GM12878 (cell line): Measurements from ENCODE around the gene TOX2. TPM values are rescaled to one million over a fixed set of nuclear protein-coding genes. Genes with fewer than 3 reads are reported as not detected.

Experiments used
- ATAC-seq: fragments of 200-7000 bp; cut with Tn5 transposase; 3 replicates; pipeline ENCODE4 v1.9.1; 2020; ENCODE audit warnings: mild to moderate bottlenecking, moderate library complexity
- BruUV-seq: library from RNA; stranded (reverse); fragments of 400-500 nt; replicated peaks from 2 replicates; lab custom pipeline; 2021; lab: Mats Ljungman, UMichigan
- CTCF ChIA-PET: fragments of 300-600 bp; sonication (Branson Sonifier 250); formaldehyde crosslinking; extraction: SDS; loops from one replicate; lab custom pipeline; 2021; ENCODE audit warnings: inconsistent platforms; lab: Yijun Ruan, JAX
- POLR2A ChIA-PET: fragments of 350-600 bp; formaldehyde crosslinking; extraction: SDS; loops from one replicate; lab custom pipeline; 2021; ENCODE audit warnings: inconsistent platforms; lab: Charles Lee
- RAD21 ChIA-PET: fragments of 300-600 bp; sonication (Branson Sonifier 250); formaldehyde crosslinking; loops from one replicate; lab custom pipeline; 2023; ENCODE audit warnings: antibody characterized with exemption; ENCODE audit not compliant: unreplicated experiment; lab: Charles Lee
- SMC1A ChIA-PET: fragments of 300-600 bp; sonication (Branson Sonifier 250); formaldehyde crosslinking; loops from one replicate; lab custom pipeline; 2023; ENCODE audit not compliant: unreplicated experiment, uncharacterized antibody; lab: Charles Lee
- DNase-seq: peaks from one replicate; pipeline ENCODE4 v3.0.0-alpha.2; 2011; ENCODE audit warnings: low read depth, low spot score
- FAIRE-seq: peaks from 3 replicates; lab custom pipeline; 2011; peaks lifted over from hg19 to GRCh38; lab: Jason Lieb, UNC
- H2AFZ ChIP-seq: 2 replicates; pipeline ENCODE4 v1.6.0; 2011; ENCODE audit warnings: low read depth, low read length, control low read depth; ENCODE audit not compliant: control insufficient read depth
- H3K27ac ChIP-seq: 2 replicates; pipeline ENCODE4 v1.5.1; 2011; ENCODE audit warnings: control low read depth; ENCODE audit not compliant: control insufficient read depth, insufficient read depth
- H3K27me3 ChIP-seq, 2 experiments: replicated peaks in 1 of 2; 2 replicates each; pipeline versions ENCODE4 v1.6.0 to v1.6.1; 2011; ENCODE audit warnings: low read length in 1 of 2; ENCODE audit not compliant: control insufficient read depth in 2 of 2, insufficient read depth in 2 of 2
- H3K36me3 ChIP-seq, 2 experiments: 2 replicates each; pipeline ENCODE4 v1.5.1; 2011; ENCODE audit warnings: low read length in 1 of 2; ENCODE audit not compliant: control insufficient read depth in 2 of 2, insufficient read depth in 2 of 2
- H3K4me1 ChIP-seq: 2 replicates; pipeline ENCODE4 v1.6.1; 2011; ENCODE audit warnings: mild to moderate bottlenecking, low read length, moderate library complexity, mixed read lengths; ENCODE audit not compliant: control insufficient read depth, insufficient read depth
- H3K4me2 ChIP-seq: 2 replicates; pipeline ENCODE4 v1.6.0; 2011; ENCODE audit warnings: control low read depth; ENCODE audit not compliant: control insufficient read depth, insufficient read depth
- H3K4me3 ChIP-seq: fragments of 200-600 bp; sonication (generic); 2 replicates; pipeline ENCODE4 v1.5.1; 2016
- H3K79me2 ChIP-seq: 2 replicates; pipeline ENCODE4 v1.6.0; 2011; ENCODE audit warnings: low read length; ENCODE audit not compliant: control insufficient read depth, insufficient read depth
- H3K9ac ChIP-seq: 2 replicates; pipeline ENCODE4 v1.8.0; 2011; ENCODE audit warnings: low read length, control low read depth, mixed read lengths; ENCODE audit not compliant: control insufficient read depth, insufficient read depth
- H3K9me3 ChIP-seq: replicated peaks from 3 replicates; pipeline ENCODE4 v1.5.1; 2011; ENCODE audit warnings: mild to moderate bottlenecking, low read length; ENCODE audit not compliant: control insufficient read depth, insufficient read depth
- H4K20me1 ChIP-seq: 2 replicates; pipeline ENCODE4 v1.6.0; 2011; ENCODE audit not compliant: control insufficient read depth, insufficient read depth
- E4F1 ChIP-seq: fragments of 450-650 bp; IDR thresholded peaks from 2 replicates; pipeline ENCODE4 v1.6.1; 2018; ENCODE audit warnings: borderline replicate concordance, mild to moderate bottlenecking; ENCODE audit not compliant: partially characterized antibody
- EED ChIP-seq: sonication (generic); IDR thresholded peaks from 2 replicates; pipeline ENCODE4 v1.6.1; 2016; ENCODE audit warnings: antibody characterized with exemption, low read depth
- IKZF1 ChIP-seq: fragments of 450-650 bp; conservative IDR thresholded peaks from 2 replicates; pipeline ENCODE4 v1.6.1; 2017; ENCODE audit warnings: antibody characterized with exemption, mild to moderate bottlenecking
- JUNB ChIP-seq: IDR thresholded peaks from 2 replicates; pipeline ENCODE4 v1.6.1; 2016; ENCODE audit warnings: antibody characterized with exemption, mild to moderate bottlenecking
- KAT2A ChIP-seq: conservative IDR thresholded peaks from 2 replicates; pipeline ENCODE4 v1.6.1; 2011; ENCODE audit warnings: low read depth, low read length; ENCODE audit not compliant: control insufficient read depth
- MYC ChIP-seq: IDR thresholded peaks from 2 replicates; pipeline ENCODE4 v1.6.1; 2011; ENCODE audit warnings: mild to moderate bottlenecking, low read length, moderate library complexity, inconsistent platforms; ENCODE audit not compliant: insufficient read depth, insufficient replicate concordance, insufficient read length, severe bottlenecking
- NKRF ChIP-seq: fragments of 450-650 bp; conservative IDR thresholded peaks from 2 replicates; pipeline ENCODE4 v1.6.1; 2017; ENCODE audit warnings: mild to moderate bottlenecking, moderate library complexity
- NRF1 ChIP-seq: conservative IDR thresholded peaks from 2 replicates; pipeline ENCODE4 v1.6.1; 2011; ENCODE audit warnings: mild to moderate bottlenecking, low read depth, low read length, improper control_type of control experiment
- PAX5 ChIP-seq: IDR thresholded peaks from 2 replicates; pipeline ENCODE4 v1.6.1; 2011; ENCODE audit warnings: low read depth, low read length, borderline replicate concordance
- PAX8 ChIP-seq: fragments of 450-650 bp; IDR thresholded peaks from 2 replicates; pipeline ENCODE4 v1.6.1; 2017; ENCODE audit warnings: mild to moderate bottlenecking, moderate library complexity
- POU2F2 ChIP-seq: IDR thresholded peaks from 3 replicates; pipeline ENCODE4 v1.6.1; 2011; ENCODE audit warnings: low read depth, mild to moderate bottlenecking, low read length, borderline replicate concordance
- RCOR1 ChIP-seq: conservative IDR thresholded peaks from 2 replicates; pipeline ENCODE4 v1.6.1; 2012; ENCODE audit warnings: low read depth, low read length, improper control_type of control experiment
- SMARCA5 ChIP-seq: fragments of 450-650 bp; IDR thresholded peaks from 2 replicates; pipeline ENCODE4 v1.6.1; 2017; ENCODE audit warnings: mild to moderate bottlenecking
- TCF3 ChIP-seq: IDR thresholded peaks from 2 replicates; pipeline ENCODE4 v1.6.1; 2012; ENCODE audit warnings: low read depth, mild to moderate bottlenecking, low read length, borderline replicate concordance; ENCODE audit not compliant: insufficient read depth
- TCF7 ChIP-seq: IDR thresholded peaks from 2 replicates; pipeline ENCODE4 v1.6.1; 2014; ENCODE audit warnings: antibody characterized with exemption, borderline replicate concordance
- WGBS: methylation state at CpG from one replicate; pipeline ENCODE4 v1.1.6; 2016; ENCODE audit warnings: low lambda C conversion rate; ENCODE audit not compliant: insufficient replicate concordance, insufficient coverage; ENCODE audit errors: missing lambda C conversion rate; 5-methylcytosine and 5-hydroxymethylcytosine counted together
- in situ Hi-C: fragments of 300-500 bp; cut with MboI; formaldehyde crosslinking; loops from 9 replicates; pipeline ENCODE4 v1.14.3; 2018; ENCODE audit warnings: mixed read lengths
- intact Hi-C: fragments of 100-400 bp; cut with micrococcal nuclease; formaldehyde crosslinking; loops from one replicate; pipeline ENCODE4 v1.14.2; 2022; ENCODE audit not compliant: unreplicated experiment
- polyA plus RNA-seq, 11 experiments: library from polyadenylated mRNA; depleted of rRNA in 4 of 11; unstranded in 6 of 11; stranded (reverse) in 5 of 11; fragments of >200 nt; fragmentation: Nextera tagmentation in 4 of 11; fragmentation: Illumina TruSeq in 1 of 11; extraction: Ambion mirVana in 4 of 11; extraction: Trizol in 1 of 11; gene quantifications; 1 replicate in 1 of 11; 2 replicates in 10 of 11; pipeline versions ENCODE4 v1.2.1 to v1.2.3, GENCODE V29; 2011 to 2016; ENCODE audit warnings: inconsistent platforms in 2 of 11, missing spikeins in 2 of 11, low read depth in 1 of 11
- total RNA-seq, 4 experiments: library from RNA; depleted of rRNA in 3 of 4; stranded (reverse); fragments of >200 nt in 3 of 4; fragmentation: Illumina TruSeq in 1 of 4; extraction: Trizol in 1 of 4; gene quantifications; 2 replicates each; pipeline versions ENCODE4 v1.2.1 to v1.2.3, GENCODE V29; 2013 to 2021
- TF ChIP-seq, protein P1 (sequence below): fragments of 450-650 bp; formaldehyde crosslinking; IDR thresholded peaks from 2 replicates; pipeline ENCODE4 v1.4.0; 2020; ENCODE audit warnings: mild to moderate bottlenecking, moderate library complexity

TOX2 gene
- total and polyA plus RNA-seq, 10 of the 15 experiments (the other 5 are each of a cell fraction or from before 2014, with no cell fraction given) = 2.6 to 40.5 (median 7.9) TPM

DNA sequence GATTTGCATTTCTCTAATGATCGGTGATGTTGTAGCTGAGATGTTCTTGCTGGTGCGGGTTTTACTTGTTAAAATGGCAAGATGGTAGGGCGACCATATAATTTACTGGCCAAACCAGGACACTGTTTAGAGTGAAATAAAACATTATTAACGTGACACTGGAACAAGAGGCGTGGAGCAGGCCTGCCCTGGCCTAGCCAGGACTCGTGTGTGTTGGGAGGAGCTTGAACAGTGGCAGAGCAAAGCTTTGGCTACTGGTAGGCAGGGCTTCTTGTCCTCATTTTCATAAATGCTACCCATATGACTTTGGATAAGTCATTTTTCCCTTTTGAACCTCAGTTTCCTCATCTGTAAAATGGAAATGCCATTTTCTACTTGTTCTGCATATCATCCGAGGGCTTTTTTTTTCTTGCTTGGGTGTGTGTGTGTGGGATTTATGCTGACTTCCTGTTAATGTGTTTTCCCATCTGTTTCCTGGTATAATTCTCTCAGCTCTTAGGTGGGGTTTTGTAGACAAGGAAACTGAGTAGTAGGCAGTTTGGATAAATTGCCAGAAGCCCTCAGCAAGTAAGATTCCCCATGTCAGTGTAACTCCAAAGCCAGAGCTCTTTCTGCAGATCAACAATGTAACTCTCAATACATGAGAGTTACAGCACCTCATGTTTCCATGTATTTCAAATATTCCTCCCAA, 81.7 kb downstream of the TOX2 start:
- Histone ChIP-seq H4K20me1 (no peaks in the 10 kb centered on the region), H3K4me2 (no peak overlapping the region), H3K27ac (no peak overlapping the region), H3K4me3 (no peak overlapping the region), H3K36me3 (no peaks in the 10 kb centered on the region), H3K9ac (no peak overlapping the region), H2AFZ (no peak overlapping the region), H3K79me2 (no peaks in the 10 kb centered on the region), H3K9me3 (no peaks in the 10 kb centered on the region; the same call in 2 of the 3 replicates), H3K4me1 (peaks cover 3% of the 10 kb centered on the region), H3K27me3 (no peaks in the 10 kb centered on the region)
- ChIA-PET SMC1A (interaction anchor here (0.9 to 4.5 kb wide), 12 partner anchors 9 to 244 kb away, joined by 3 to 32 read pairs (median 4); no protein-coding TSS in a partner anchor), RAD21 (interaction anchor here (0.8 to 1.8 kb wide), 8 partner anchors 8 to 246 kb away, joined by 3 to 7 read pairs (median 3); no protein-coding TSS in a partner anchor), CTCF (interaction anchor here (0.8 to 1.4 kb wide), 4 partner anchors 12 to 245 kb away, joined by 3 to 4 read pairs (median 3); no protein-coding TSS in a partner anchor), POLR2A (interaction anchor here (0.5 to 1.0 kb wide), 4 partner anchors 9 to 197 kb away, joined by 3 to 10 read pairs (median 7); no protein-coding TSS in a partner anchor)
- FAIRE-seq = no peak
- no peak for DNase-seq
- 79% methylated on average over 7 of the region's 7 CpGs for WGBS
- in situ Hi-C loops (no loop called here), intact Hi-C loops (no loop called here)
- no peak for ATAC-seq
- no TSS peak for BruUV-seq
- no peak for TF ChIP-seq RCOR1
- TF ChIP-seq JUNB = no peak
- no peak for TF ChIP-seq EED
- no peak for TF ChIP-seq MYC
- no peak for TF ChIP-seq PAX8
- no peak for TF ChIP-seq IKZF1
- TF ChIP-seq TCF7 = no peak
- TF ChIP-seq, protein P1, sequence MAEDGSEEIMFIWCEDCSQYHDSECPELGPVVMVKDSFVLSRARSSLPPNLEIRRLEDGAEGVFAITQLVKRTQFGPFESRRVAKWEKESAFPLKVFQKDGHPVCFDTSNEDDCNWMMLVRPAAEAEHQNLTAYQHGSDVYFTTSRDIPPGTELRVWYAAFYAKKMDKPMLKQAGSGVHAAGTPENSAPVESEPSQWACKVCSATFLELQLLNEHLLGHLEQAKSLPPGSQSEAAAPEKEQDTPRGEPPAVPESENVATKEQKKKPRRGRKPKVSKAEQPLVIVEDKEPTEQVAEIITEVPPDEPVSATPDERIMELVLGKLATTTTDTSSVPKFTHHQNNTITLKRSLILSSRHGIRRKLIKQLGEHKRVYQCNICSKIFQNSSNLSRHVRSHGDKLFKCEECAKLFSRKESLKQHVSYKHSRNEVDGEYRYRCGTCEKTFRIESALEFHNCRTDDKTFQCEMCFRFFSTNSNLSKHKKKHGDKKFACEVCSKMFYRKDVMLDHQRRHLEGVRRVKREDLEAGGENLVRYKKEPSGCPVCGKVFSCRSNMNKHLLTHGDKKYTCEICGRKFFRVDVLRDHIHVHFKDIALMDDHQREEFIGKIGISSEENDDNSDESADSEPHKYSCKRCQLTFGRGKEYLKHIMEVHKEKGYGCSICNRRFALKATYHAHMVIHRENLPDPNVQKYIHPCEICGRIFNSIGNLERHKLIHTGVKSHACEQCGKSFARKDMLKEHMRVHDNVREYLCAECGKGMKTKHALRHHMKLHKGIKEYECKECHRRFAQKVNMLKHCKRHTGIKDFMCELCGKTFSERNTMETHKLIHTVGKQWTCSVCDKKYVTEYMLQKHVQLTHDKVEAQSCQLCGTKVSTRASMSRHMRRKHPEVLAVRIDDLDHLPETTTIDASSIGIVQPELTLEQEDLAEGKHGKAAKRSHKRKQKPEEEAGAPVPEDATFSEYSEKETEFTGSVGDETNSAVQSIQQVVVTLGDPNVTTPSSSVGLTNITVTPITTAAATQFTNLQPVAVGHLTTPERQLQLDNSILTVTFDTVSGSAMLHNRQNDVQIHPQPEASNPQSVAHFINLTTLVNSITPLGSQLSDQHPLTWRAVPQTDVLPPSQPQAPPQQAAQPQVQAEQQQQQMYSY (CRISPR knock-in tag) = no peak
- TF ChIP-seq TCF3 = no peak
- no peak for TF ChIP-seq NRF1
- TF ChIP-seq SMARCA5 = no peak
- TF ChIP-seq PAX5 = no peak
- no peak for TF ChIP-seq NKRF
- no peak for TF ChIP-seq POU2F2
- no peak for TF ChIP-seq KAT2A
- TF ChIP-seq E4F1 = no peak
